HPDE6-E6E7 (cell line): ENCODE measurements around the gene CPXM1.

Source experiments
- DNase-seq: peaks from one replicate; pipeline ENCODE4 v3.0.0; 2011; ENCODE audit warnings: missing footprints; ENCODE audit errors: extremely low spot score

The CPXM1 gene

DNA sequence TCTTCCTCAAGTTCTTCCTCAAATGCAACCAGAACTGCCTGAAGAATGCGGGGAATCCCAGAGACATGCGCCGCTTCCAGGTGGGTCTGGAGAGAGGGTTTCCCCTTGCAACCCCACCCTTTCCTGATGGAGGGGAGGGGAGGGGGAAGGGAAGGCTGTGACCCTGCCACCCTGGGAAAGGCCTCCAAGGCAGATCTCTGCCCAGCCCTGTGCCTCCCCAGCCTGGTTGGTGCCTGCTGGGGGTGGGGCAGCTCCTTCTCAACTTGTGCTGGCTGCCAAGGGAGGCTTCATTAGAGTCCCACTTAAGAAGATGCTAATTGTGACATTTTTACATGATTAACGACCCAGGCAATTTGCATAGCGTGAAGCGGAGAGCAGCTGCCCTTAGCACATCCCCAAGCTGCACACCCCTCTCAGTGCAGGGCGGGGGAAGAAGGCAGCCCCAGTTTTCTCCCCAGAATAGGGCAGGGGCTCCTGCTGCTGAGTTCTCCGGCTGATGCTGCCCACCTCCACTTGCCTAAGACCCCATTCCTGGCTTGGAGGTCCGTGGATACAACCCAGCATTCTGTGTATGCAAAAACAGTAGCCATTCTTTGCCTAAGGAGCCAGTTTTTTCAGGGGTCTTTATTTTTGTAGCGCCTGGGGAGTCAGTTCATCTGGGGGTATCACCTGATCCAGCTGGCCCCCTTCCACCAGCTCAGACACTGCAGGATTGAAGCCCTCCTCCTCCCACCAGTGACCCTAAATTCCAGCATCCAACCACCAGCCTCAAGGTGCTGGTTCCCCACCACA lies 51.7 kb downstream of the CPXM1 start:
- no peak for DNase-seq

DNA sequence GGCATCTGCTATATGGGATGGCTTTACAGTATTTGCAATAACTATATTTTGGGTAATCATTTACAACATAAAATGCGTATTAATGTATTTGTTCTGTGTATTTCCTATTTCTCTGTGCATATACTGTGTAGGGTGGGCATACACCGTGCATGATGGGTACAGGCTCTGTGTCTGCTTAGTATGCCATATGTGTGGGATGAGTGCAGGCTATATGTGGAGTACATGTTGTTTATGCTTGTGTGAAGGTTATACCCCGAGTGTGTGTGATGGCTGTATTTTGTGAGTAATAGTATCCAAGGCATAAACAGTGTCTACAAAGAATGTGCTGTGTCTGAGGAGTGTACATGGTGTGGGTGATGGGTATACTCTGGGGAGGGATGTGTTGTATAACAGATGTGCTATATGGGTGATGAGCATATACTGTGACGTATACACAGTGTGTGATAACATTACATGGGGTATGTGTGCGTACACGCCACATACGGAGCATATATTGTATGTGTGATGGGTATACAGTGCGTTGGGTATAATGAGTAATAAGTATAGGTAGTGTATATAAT lies 52.7 kb downstream of the CPXM1 start:
- DNase-seq, result no peak

DNA sequence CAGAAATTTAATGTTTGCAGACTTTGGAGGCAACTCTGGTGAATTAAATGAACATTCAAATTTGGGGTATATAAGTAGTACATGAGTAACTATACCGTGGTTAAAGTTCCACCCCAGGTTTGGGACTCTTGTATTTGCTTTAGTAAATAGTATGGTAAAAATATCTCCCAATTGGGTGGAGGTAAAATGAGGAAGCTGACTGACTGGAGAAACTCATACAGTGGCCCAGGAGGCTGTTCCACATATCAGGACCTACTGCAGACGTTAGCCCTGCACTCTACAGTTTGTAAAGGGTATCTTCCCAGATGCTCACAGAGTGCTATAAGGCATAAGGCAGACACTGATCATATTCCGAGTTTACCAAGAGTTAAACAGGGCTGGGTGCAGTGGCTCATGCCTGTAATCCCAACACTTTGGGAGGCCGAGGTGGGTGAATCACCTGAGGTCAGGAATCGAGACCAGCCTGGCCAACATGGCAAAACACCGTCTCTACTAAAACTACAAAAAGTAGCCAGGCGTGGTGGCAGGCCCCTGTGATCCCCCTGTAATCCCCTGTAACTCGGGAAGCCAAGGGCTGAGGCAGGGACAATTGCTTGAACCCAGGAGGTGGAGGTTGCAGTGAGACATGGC lies 53.7 kb downstream of the CPXM1 start:
- no peak for DNase-seq

DNA sequence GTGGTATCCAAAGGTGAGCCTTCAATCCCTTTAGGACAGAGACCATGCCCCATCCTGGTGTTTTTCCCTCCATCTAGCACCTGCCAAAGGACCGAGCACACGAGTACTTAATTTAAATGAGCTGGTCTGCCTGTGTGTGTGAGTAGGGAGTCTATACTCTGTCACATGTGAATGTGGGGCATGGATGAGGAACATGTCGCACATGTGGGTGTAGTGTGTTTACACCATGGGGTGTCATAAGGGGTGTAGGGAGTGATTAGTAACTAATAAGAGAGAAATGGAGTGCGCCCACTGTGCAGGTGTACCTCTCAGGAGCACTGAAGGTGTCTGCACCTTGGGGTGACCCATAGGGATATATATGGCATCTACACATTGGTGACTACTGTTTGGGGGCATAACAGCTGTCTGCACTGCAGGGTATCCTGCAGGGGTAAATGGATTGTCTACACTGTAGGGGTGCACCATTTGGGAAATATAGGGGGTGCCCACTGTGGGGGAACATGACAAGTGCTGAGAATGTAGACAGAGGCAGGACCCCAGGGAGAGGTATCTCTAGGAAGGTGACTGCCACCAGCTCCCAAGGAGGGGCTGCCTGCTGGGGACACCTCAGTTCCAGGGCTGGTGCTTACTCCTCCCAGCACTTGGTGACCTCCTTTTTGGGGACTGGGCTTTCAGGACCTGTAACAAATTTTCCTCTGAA lies 54.3 kb downstream of the CPXM1 start:
- DNase-seq, result no peak

DNA sequence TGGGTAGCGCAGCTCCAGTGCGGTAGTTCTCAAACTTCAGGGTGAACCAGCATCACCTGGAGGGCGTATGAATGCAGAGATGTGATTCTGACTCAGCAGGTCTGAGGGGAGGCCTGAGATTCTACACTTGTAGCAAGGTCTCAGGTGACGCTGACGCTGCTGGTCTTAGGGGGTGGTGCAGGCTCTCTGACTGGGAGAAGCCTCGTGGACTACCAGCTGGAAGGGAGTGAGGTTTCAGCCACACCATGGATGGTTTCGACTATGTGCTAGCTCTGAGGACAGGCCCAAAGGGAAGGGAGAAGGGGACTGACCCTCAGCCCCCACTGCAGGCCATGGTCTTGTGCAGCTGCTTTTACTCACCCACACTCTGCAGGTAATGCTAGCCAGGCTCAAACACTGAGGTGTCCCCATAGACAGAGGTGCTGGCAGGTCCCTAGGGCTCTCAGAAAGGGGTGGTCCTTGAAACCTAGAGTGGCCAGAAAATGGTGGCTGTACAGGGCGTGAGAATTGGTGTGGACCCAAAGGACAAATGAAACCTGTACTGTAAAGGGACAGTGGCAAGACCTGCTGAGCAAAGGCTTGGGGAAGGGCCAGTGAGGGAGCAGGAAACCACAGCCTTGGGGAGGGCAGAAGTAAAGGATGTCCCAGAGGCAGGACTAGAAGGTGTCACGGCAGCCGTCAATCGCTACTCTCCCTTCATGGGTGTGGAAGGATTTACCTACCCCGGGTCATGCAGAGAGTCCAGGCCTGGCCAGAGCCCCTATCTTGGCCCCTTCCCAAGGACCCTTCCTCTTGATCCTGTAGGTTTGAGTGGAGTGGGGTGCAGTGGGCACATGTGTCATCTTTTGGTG lies 55.1 kb downstream of the CPXM1 start:
- no peak for DNase-seq
